Mucosa of stomach (tissue), 1 donor: ENCODE measurements around the gene GOLGA6L24.
"Not testable (repeated sequence)": the region's sequence is repeated elsewhere in the genome, so short reads cannot be mapped to it uniquely, and the experiment has no call there.

Experiments
- H3K27me3 ChIP-seq: one replicate; pipeline ENCODE4 v1.7.0; 2013; ENCODE audit warnings: mild to moderate bottlenecking, low read length; ENCODE audit not compliant: control insufficient read depth, insufficient read depth
- H3K36me3 ChIP-seq: one replicate; pipeline ENCODE4 v1.7.0; 2013; ENCODE audit warnings: low read length; ENCODE audit not compliant: control insufficient read depth, insufficient read depth
- H3K4me1 ChIP-seq: one replicate; pipeline ENCODE4 v1.7.0; 2013; ENCODE audit warnings: mild to moderate bottlenecking, low read length; ENCODE audit not compliant: control insufficient read depth, insufficient read depth
- H3K4me3 ChIP-seq: one replicate; pipeline ENCODE4 v1.7.0; 2013; ENCODE audit warnings: low read length
- H3K9ac ChIP-seq: one replicate; pipeline ENCODE4 v1.7.0; 2013; ENCODE audit warnings: mild to moderate bottlenecking, low read length, moderate library complexity
- H3K9me3 ChIP-seq: one replicate; pipeline ENCODE4 v1.7.0; 2013; ENCODE audit warnings: mild to moderate bottlenecking, low read length, moderate library complexity; ENCODE audit not compliant: control insufficient read depth
- donor health status: Pancreatic carcinoma.

Gene GOLGA6L24

GRCh38 chr15:28357984-28358383, at the start of gene GOLGA6L24:
Gene GOLGA6L24, minus strand, starts transcription at chr15:28358084. Its CDS starts 61 bp downstream, at chr15:28358023.
- H3K9ac ChIP-seq, H3K9me3 ChIP-seq, H3K27me3 ChIP-seq, H3K4me1 ChIP-seq, H3K4me3 ChIP-seq, H3K36me3 ChIP-seq: not testable (repeated sequence)

GRCh38 chr15:28402774-28403435, 45.0 kb upstream of the GOLGA6L24 start:
- not testable (repeated sequence) for H3K9ac ChIP-seq, H3K4me3 ChIP-seq, H3K27me3 ChIP-seq, H3K4me1 ChIP-seq, H3K9me3 ChIP-seq, H3K36me3 ChIP-seq

GRCh38 chr15:28396022-28396421, 38.1 kb upstream of the GOLGA6L24 start:
- not testable (repeated sequence) for H3K27me3 ChIP-seq, H3K9ac ChIP-seq, H3K36me3 ChIP-seq, H3K4me1 ChIP-seq, H3K4me3 ChIP-seq, H3K9me3 ChIP-seq

- H3K9ac ChIP-seq, H3K4me1 ChIP-seq, H3K36me3 ChIP-seq, H3K27me3 ChIP-seq, H3K4me3 ChIP-seq, H3K9me3 ChIP-seq: not testable (repeated sequence)
Observed at GRCh38 chr15:28380053-28380452, 22.2 kb upstream of the GOLGA6L24 start.

- H3K36me3 ChIP-seq, H3K9ac ChIP-seq: not testable (repeated sequence)
Observed at GRCh38 chr15:28378364-28378763, 20.5 kb upstream of the GOLGA6L24 start, which contains the start of gene GOLGA8F. Gene GOLGA8F, plus strand, starts transcription at chr15:28378664. Its CDS starts 98 bp downstream, at chr15:28378762.

GRCh38 chr15:28365502-28365901, 7.6 kb upstream of the GOLGA6L24 start:
- not testable (repeated sequence) for H3K27me3 ChIP-seq, H3K4me3 ChIP-seq, H3K9me3 ChIP-seq, H3K4me1 ChIP-seq, H3K36me3 ChIP-seq, H3K9ac ChIP-seq

More at GRCh38 chr15:28378364-28378763, 20.5 kb upstream of the GOLGA6L24 start, which contains the start of gene GOLGA8F:
- not testable (repeated sequence) for H3K4me1 ChIP-seq, H3K9me3 ChIP-seq, H3K4me3 ChIP-seq, H3K27me3 ChIP-seq

- not testable (repeated sequence) for H3K36me3 ChIP-seq, H3K4me3 ChIP-seq, H3K9ac ChIP-seq, H3K27me3 ChIP-seq, H3K9me3 ChIP-seq, H3K4me1 ChIP-seq
Observed at GRCh38 chr15:28322129-28322588, 35.7 kb downstream of the GOLGA6L24 start, which contains the start of gene HERC2. Gene HERC2, minus strand, starts transcription at chr15:28322179. Its CDS starts 746 bp downstream, at chr15:28321433.

- H3K27me3 ChIP-seq, H3K9ac ChIP-seq, H3K9me3 ChIP-seq, H3K4me3 ChIP-seq, H3K36me3 ChIP-seq, H3K4me1 ChIP-seq: not testable (repeated sequence)
Observed at GRCh38 chr15:28321358-28322078, 36.4 kb downstream of the GOLGA6L24 start.

- H3K4me3 ChIP-seq, H3K36me3 ChIP-seq, H3K9ac ChIP-seq, H3K9me3 ChIP-seq, H3K27me3 ChIP-seq, H3K4me1 ChIP-seq: not testable (repeated sequence)
Observed at GRCh38 chr15:28319725-28320124, 38.2 kb downstream of the GOLGA6L24 start.

- H3K36me3 ChIP-seq, H3K9me3 ChIP-seq, H3K27me3 ChIP-seq, H3K4me3 ChIP-seq, H3K4me1 ChIP-seq, H3K9ac ChIP-seq: not testable (repeated sequence)
Observed at GRCh38 chr15:28318828-28319227, 39.1 kb downstream of the GOLGA6L24 start.

GRCh38 chr15:28318122-28318521, 39.8 kb downstream of the GOLGA6L24 start:
- not testable (repeated sequence) for H3K9ac ChIP-seq, H3K36me3 ChIP-seq, H3K9me3 ChIP-seq, H3K27me3 ChIP-seq, H3K4me3 ChIP-seq, H3K4me1 ChIP-seq

GRCh38 chr15:28316958-28317357, 40.9 kb downstream of the GOLGA6L24 start:
- not testable (repeated sequence) for H3K4me1 ChIP-seq, H3K27me3 ChIP-seq, H3K9ac ChIP-seq, H3K4me3 ChIP-seq, H3K36me3 ChIP-seq, H3K9me3 ChIP-seq
